Measurements from ENCODE around the gene HCRT. TPM values are rescaled to one million over a fixed set of nuclear protein-coding genes. Genes with fewer than 3 reads are reported as not detected.

HCRT gene
- total and polyA plus RNA-seq, 2 of the 4 experiments (the other 2 are of a cell fraction), result not detected

GRCh38 chr17:42227849-42228700, 42.8 kb upstream of the HCRT start:
- TF ChIP-seq NFE2L2 (IDR thresholded peaks at IDR 0.05; ENCODE audit: low read depth, low read length) (no peak), USF2 (IDR thresholded peaks at IDR 0.05; ENCODE audit: low read depth, low read length) (no peak), POLR2A (IDR thresholded peaks at IDR 0.05; ENCODE audit: low read depth, low read length) (no peak), CEBPB (IDR thresholded peaks at IDR 0.05; ENCODE audit: low read depth, low read length) (0 out of 2 replicates have a peak, but pooled peaks have one; percentile 20), MAZ (IDR thresholded peaks at IDR 0.05; ENCODE audit: borderline replicate concordance, low read depth, low read length) (no peak), MAFK (IDR thresholded peaks at IDR 0.05; ENCODE audit: low read depth, low read length) (peak; percentile 44)
- no peak overlapping the region for H4K5ac ChIP-seq (ENCODE audit: low read depth, low read length)
- no peak overlapping the region for H3K18ac ChIP-seq (ENCODE audit: low read depth, low read length)
- H3K36me3 ChIP-seq (ENCODE audit: control insufficient read depth, insufficient read depth, low read length), result peaks cover 19% of the 10 kb centered on the region
- dilution Hi-C loops (cut with HindIII; ENCODE audit: low sequenced_read_pairs, unreplicated experiment), result no loop called here
- no peak overlapping the region; the same call in 1 of the 2 replicates for H3K9ac ChIP-seq (ENCODE audit: low read depth, low read length)
- H2BK20ac ChIP-seq (ENCODE audit: low read depth, low read length), result no peak overlapping the region
- no peak overlapping the region for H3K14ac ChIP-seq (replicated peaks; ENCODE audit: low read depth, low read length)
- H2BK120ac ChIP-seq (ENCODE audit: low read depth, low read length), result no peak overlapping the region
- H4K91ac ChIP-seq (ENCODE audit: insufficient read depth, low read depth, low read length), result no peak overlapping the region
- H3K9me3 ChIP-seq (ENCODE audit: control insufficient read depth, insufficient read depth, low read length), result no peaks in the 10 kb centered on the region
- no peak overlapping the region for H2BK15ac ChIP-seq (ENCODE audit: low read depth, low read length)
- no peak overlapping the region for H2AK9ac ChIP-seq (replicated peaks; ENCODE audit: low read depth, low read length, poor library complexity)
- no peak overlapping the region for H4K8ac ChIP-seq (ENCODE audit: low read depth in 2 of 2, low read length in 2 of 2)
- no peak overlapping the region for H2AK5ac ChIP-seq (ENCODE audit: low read depth, low read length)
- ChIA-PET POLR2A (ENCODE audit: unreplicated experiment) (interaction anchor here (0.6 kb wide), 2 partner anchors 48 to 191 kb away, joined by 4 to 5 read pairs; partner anchors contain the start of gene STAT5B), CTCF (no interaction called here)
- intact Hi-C loops (cut with micrococcal nuclease), result no loop called here
- no peak overlapping the region for H2AFZ ChIP-seq (replicated peaks; ENCODE audit: low read length, poor library complexity)
- peak overlapping the region; percentile 55 for H3K4me2 ChIP-seq (ENCODE audit: low read depth, low read length)
- peaks cover 28 to 63% of the 10 kb centered on the region in 2 experiments for H3K79me1 ChIP-seq (ENCODE audit: low read depth in 1 of 2, low read length in 2 of 2)
- 61% methylated on average over 3 of the region's 11 CpGs; no CpG with 5 or more reads in 1 of the 2 experiments for WGBS, 2 experiments (ENCODE audit: extremely low coverage in 2 of 2, insufficient read length in 1 of 2)
- peaks cover 4% of the 10 kb centered on the region for H3K4me1 ChIP-seq (ENCODE audit: control insufficient read depth, insufficient read depth, low read length)
- H3K23ac ChIP-seq (ENCODE audit: low read depth, low read length), result no peak overlapping the region
- peak; percentile 82 for ATAC-seq (ENCODE audit: low read depth)
- no peak overlapping the region for H3K4me3 ChIP-seq (ENCODE audit: insufficient read depth, low read depth, low read length)
- no peak overlapping the region for H3K4ac ChIP-seq (ENCODE audit: low read depth, low read length)
- no peak overlapping the region for H3K56ac ChIP-seq (ENCODE audit: extremely low read depth, insufficient read depth, low read length)
- peaks cover 16% of the 10 kb centered on the region; the same call in 1 of the 2 replicates for H4K20me1 ChIP-seq (ENCODE audit: insufficient read depth, low read length)
- DNase-seq, result peak; percentile 58
- no TSS peak for BruUV-seq (replicated peaks)
- peaks cover 3% of the 10 kb centered on the region for H3K9me1 ChIP-seq (ENCODE audit: insufficient read depth, low read length)
- no peak overlapping the region for H3K27ac ChIP-seq (ENCODE audit: insufficient read depth, low read length)
- H3K27me3 ChIP-seq (ENCODE audit: control insufficient read depth, insufficient read depth, low read length), result no peaks in the 10 kb centered on the region
- in situ Hi-C loops (cut with MboI; ENCODE audit: low sequenced_read_pairs), result loop anchor here (10.0 kb wide), 1 partner anchor 297 kb away; no protein-coding TSS in a partner anchor
- H2BK5ac ChIP-seq (ENCODE audit: low read depth, low read length, poor library complexity, severe bottlenecking), result no peak overlapping the region

Data from IMR-90 (cell line).